ENCODE results near the gene CLEC7A. TPM values are rescaled to one million over a fixed set of nuclear protein-coding genes. Genes with fewer than 3 reads are reported as not detected.

Gene CLEC7A
- total and polyA plus RNA-seq, 9 of the 15 experiments (the other 6 are each of a cell fraction or from before 2014, with no cell fraction given) = 0.16 TPM; not detected in 8

GRCh38 chr12:10111451-10111850 lies 18.5 kb downstream of the CLEC7A start (continued):
- TF ChIP-seq CTCF (IDR thresholded peaks at IDR 0.05 in 2 of 3, conservative IDR thresholded peaks at IDR 0.05 in 1 of 3; ENCODE audit: insufficient read depth in 2 of 3, low read depth in 1 of 3, low read length in 3 of 3) (peak in 1 of 3 experiments; percentile 16; a peak in 1 of 6 replicates), FOXM1 (IDR thresholded peaks at IDR 0.05; ENCODE audit: low read depth) (no peak), FOXM1 (CRISPR knock-in tag; IDR thresholded peaks at IDR 0.05; ENCODE audit: low read depth) (no peak), ZNF695 (CRISPR knock-in tag; IDR thresholded peaks at IDR 0.05) (no peak), L3MBTL2 (IDR thresholded peaks at IDR 0.05) (0 out of 2 replicates have a peak, but pooled peaks have one; percentile 15), THAP7 (CRISPR knock-in tag; IDR thresholded peaks at IDR 0.05) (no peak), SIN3B (IDR thresholded peaks at IDR 0.05; ENCODE audit: low read depth) (no peak), ZSCAN32 (CRISPR knock-in tag; IDR thresholded peaks at IDR 0.05) (no peak), RFX7 (CRISPR knock-in tag; IDR thresholded peaks at IDR 0.05) (no peak), MECOM (CRISPR knock-in tag; IDR thresholded peaks at IDR 0.05) (no peak), PCBP1 (IDR thresholded peaks at IDR 0.05; ENCODE audit: low read depth, low read length, poor library complexity, severe bottlenecking) (no peak), NCOA4 (IDR thresholded peaks at IDR 0.05; ENCODE audit: partially characterized antibody) (no peak)

All from K562 (cell line).